Pancreas (tissue), 10 donors: ENCODE measurements around the gene PLCG2. TPM values are rescaled to one million over a fixed set of nuclear protein-coding genes. Genes with fewer than 3 reads are reported as not detected.

Source experiments
- ATAC-seq, 4 donors: fragments of 200-7000 bp; cut with Tn5 transposase; one replicate each; pipeline versions ENCODE4 v1.8.0 to v1.9.1; 2020; ENCODE audit warnings: mild to moderate bottlenecking in 4 of 4, moderate library complexity in 4 of 4
- DNase-seq, 6 donors: peaks; one replicate each; pipeline ENCODE4 v3.0.0-alpha.2; 2020
- FAIRE-seq: peaks from 2 replicates; lab custom pipeline; 2012; peaks lifted over from hg19 to GRCh38; lab: Jason Lieb, UNC
- H3K27ac ChIP-seq, 4 donors: fragments of 200-600 bp; sonication (generic); 1 replicate in 3 of 4; 2 replicates in 1 of 4; pipeline versions ENCODE4 v1.5.0 to v1.8.0; 2020
- H3K27me3 ChIP-seq, 4 donors: fragments of 200-600 bp; one replicate each; pipeline ENCODE4 v1.8.0; 2021
- H3K36me3 ChIP-seq, 3 donors: fragments of 200-600 bp; sonication (generic) in 1 of 3; one replicate each; pipeline versions ENCODE4 v1.5.0 to v1.8.0; 2020 to 2021
- H3K4me1 ChIP-seq, 3 donors: fragments of 200-600 bp; one replicate each; pipeline ENCODE4 v1.8.0; 2021
- H3K4me3 ChIP-seq, 4 donors: fragments of 200-600 bp; sonication (generic) in 2 of 4; one replicate each; pipeline versions ENCODE4 v1.5.0 to v1.8.0; 2020 to 2021
- H3K9me3 ChIP-seq, 4 donors: fragments of 200-600 bp; one replicate each; pipeline ENCODE4 v1.8.0; 2021
- WGBS, 2 donors: extraction: QIAGEN DNeasy Blood & Tissue Kit; methylation state at CpG; one replicate each; pipeline ENCODE4 v1.1.7; 2013; 5-methylcytosine and 5-hydroxymethylcytosine counted together
- intact Hi-C, 3 donors: fragments of 100-400 bp; cut with DNase I; formaldehyde crosslinking; loops; one replicate each; pipeline versions ENCODE4 v1.11.1 to v1.14.2; 2022
- polyA plus RNA-seq, 2 donors: library from polyadenylated mRNA; stranded (reverse); fragments of 200-250 nt; gene quantifications; one replicate each; pipeline ENCODE4 v1.2.3, GENCODE V29; 2013
- total RNA-seq, 6 donors: library from RNA; stranded (reverse); fragmentation: NEBNext Ultra II Directional in 4 of 6; extraction: Animal tissue kit (Norgen Biotek cat#: 25700) in 4 of 6; gene quantifications; one replicate each; pipeline versions ENCODE4 v1.2.1 to v1.2.4, GENCODE V29; 2021 to 2023
- TF ChIP-seq, protein P1 (sequence below), 4 donors: fragments of 200-600 bp; sonication (generic) in 3 of 4; IDR thresholded peaks; one replicate each; pipeline versions ENCODE4 v1.5.0 to v1.8.0; 2021; ENCODE audit warnings: antibody characterized with exemption in 4 of 4
- donor health status: healthy with polysubstance abuse.
- donor health status: DM: no; HTN: no; CAD: no; lungs with moderate emphysema.
- donor health status: DM: no; HTN: no; CAD: no.
- donor health status: control.
- donor health status: control.
- donor health status: Bipolar disorder and iron deficiency.
- donor health status: DM: yes; HTN: yes; CAD: no.
- donor health status: DM: no; HTN: no; CAD: no.
- donor health status: DM: no; HTN: no; CAD: no.
- donor health status: DM: yes; HTN: yes; CAD: no.

The PLCG2 gene
- total and polyA plus RNA-seq, 8 donors: 3.7 to 23.6 (median 8.0) TPM

DNA sequence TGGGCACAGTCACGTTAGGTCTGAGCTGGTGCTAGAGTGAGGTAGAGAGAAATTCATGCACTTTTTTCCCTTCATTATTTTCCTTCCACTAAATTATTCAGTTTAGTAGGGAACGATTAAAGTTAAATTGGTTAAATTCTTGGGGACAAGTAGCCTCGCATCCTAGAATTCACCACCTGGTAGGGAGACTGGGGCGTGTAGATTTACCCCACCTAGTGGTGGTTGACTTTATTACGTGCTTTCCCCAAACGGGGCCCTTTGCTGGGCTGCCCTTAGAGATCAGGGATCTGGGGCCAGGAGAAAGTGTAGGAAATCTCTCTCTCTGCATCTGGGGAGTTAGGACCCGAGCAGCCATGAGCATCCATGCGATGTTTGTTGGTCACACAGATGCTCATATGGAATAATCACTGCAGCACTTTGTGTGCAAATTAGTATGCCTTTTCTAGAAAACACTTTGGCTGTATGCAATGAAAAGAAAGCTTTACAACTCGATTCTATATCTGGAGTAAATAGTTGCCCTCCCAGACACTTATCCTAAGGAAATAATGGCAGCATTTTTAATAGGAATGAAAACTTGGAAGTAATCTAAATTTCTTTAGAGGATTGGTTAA, 107.0 kb downstream of the PLCG2 start:
- Histone ChIP-seq H3K4me1 (no peaks in the 10 kb centered on the region), H3K27me3 (no peaks in the 10 kb centered on the region), H3K27ac (no peak overlapping the region), H3K9me3 (no peaks in the 10 kb centered on the region), H3K4me3 (no peak overlapping the region), H3K36me3 (no peaks in the 10 kb centered on the region)
- DNase-seq (peak in 1 of 6 donors; percentile 25), ATAC-seq (peak; percentile 58 to 82 (median 76)), FAIRE-seq (no peak)
- TF ChIP-seq, protein P1, sequence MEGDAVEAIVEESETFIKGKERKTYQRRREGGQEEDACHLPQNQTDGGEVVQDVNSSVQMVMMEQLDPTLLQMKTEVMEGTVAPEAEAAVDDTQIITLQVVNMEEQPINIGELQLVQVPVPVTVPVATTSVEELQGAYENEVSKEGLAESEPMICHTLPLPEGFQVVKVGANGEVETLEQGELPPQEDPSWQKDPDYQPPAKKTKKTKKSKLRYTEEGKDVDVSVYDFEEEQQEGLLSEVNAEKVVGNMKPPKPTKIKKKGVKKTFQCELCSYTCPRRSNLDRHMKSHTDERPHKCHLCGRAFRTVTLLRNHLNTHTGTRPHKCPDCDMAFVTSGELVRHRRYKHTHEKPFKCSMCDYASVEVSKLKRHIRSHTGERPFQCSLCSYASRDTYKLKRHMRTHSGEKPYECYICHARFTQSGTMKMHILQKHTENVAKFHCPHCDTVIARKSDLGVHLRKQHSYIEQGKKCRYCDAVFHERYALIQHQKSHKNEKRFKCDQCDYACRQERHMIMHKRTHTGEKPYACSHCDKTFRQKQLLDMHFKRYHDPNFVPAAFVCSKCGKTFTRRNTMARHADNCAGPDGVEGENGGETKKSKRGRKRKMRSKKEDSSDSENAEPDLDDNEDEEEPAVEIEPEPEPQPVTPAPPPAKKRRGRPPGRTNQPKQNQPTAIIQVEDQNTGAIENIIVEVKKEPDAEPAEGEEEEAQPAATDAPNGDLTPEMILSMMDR (IDR thresholded peaks at IDR 0.05): peak; percentile 35 to 57 (median 44)
- WGBS, 2 donors: 28 to 45% methylated on average over 9 of the region's 9 CpGs
- intact Hi-C loops: no loop called here

DNA sequence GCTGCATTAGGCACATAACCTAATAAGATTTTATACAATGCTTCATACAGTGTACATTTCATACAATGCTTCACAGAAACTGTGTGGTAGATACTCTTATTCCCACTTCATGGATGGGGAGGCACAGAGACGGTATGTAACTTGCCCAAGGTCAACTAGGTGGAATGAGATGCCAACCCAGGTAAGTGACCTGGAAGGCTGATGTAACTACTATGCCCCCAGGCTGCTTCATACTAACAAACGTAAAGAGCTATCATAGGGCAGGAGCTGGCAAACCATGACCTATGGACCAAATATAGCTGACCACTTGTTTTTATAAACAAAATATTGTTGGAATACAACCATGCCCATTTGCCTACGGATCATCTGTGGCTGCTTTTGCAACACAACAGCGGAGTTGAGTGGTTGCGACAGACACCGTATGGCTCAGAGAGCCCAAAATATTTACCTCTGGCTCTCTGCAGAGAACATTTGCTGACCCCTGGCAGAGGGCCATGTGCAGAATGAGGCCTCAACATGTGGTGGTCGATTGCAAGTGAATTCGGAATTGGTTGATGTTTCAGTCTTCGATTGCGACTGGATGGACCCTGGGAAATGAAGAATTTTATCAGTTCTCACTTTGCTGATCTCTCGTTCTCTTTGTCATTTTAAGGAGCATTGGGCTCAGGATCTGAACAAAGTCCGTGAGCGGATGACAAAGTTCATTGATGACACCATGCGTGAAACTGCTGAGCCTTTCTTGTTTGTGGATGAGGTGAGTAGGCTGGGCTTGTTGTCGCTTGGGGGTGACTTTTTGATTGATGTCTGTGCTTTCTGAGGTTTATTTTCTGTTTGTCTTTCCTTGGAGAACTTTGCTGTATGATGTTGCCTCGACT, 109.7 kb downstream of the PLCG2 start:
- intact Hi-C loops: no loop called here
- Histone ChIP-seq H3K4me3 (no peak overlapping the region), H3K27ac (no peak overlapping the region), H3K27me3 (no peaks in the 10 kb centered on the region), H3K4me1 (no peaks in the 10 kb centered on the region), H3K9me3 (no peaks in the 10 kb centered on the region), H3K36me3 (no peaks in the 10 kb centered on the region)
- no peak for DNase-seq
- no peak for FAIRE-seq
- ATAC-seq: no peak
- TF ChIP-seq, protein P1 (IDR thresholded peaks at IDR 0.05): no peak
- WGBS, 2 donors: 61 to 77% methylated on average over 16 of the region's 16 CpGs

DNA sequence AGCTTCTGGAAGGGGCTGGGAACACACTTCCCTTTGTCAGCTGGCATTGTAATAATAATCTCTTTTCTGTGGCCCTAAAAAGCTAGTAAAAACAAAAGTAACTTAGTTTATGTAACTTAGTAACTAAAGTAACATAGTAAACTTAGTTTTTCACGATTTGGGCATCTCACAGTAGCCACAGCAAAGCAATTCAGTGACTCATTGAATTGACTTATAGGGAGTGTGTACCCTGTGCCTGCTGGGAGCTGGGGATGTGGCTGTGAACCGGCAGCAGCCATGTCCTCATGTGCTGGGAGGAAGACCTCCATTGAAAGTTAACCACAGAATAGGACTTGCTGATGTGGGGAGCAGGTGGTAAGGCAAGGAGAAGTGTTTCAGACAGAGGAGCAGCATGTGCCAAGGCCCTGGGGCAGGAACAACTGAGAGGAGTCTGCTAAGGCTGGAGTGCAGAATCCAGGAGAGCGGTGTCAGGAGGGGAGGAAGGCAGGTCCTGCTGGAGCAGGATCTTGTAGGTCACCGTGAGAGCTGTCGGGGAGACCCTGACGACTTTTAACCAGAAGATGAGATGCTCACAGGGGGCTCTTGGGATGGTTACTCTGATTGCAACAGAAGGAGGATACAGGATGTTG, 112.8 kb downstream of the PLCG2 start:
- Histone ChIP-seq H3K27me3 (no peaks in the 10 kb centered on the region), H3K4me1 (no peaks in the 10 kb centered on the region), H3K9me3 (no peaks in the 10 kb centered on the region), H3K27ac (no peak overlapping the region), H3K36me3 (no peaks in the 10 kb centered on the region), H3K4me3 (no peak overlapping the region)
- FAIRE-seq (no peak), DNase-seq (no peak), ATAC-seq (peak in 1 of 4 donors; percentile 28)
- 65 to 80% methylated on average over 6 of the region's 6 CpGs for WGBS, 2 donors
- intact Hi-C loops: no loop called here
- TF ChIP-seq, protein P1 (IDR thresholded peaks at IDR 0.05): no peak

DNA sequence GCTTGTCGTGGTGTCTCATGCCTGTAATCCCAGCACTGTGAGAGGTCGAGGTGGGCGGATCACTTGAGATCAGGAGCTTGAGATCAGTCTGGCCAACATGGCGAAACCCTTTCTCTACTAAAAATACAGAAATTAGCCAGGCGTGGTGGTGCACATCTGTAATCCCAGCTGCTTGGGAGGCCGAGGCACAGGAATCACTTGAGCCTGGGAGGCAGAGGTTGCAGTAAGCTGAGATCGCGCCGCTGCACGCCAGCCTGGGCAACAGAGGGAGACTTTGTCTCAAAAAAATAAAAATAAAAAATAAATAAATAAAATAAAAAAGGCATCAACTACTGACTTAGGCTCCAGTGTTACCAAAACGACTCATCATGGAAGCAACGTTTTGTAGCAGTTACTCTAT, 115.5 kb downstream of the PLCG2 start:
- FAIRE-seq (no peak), ATAC-seq (no peak), DNase-seq (no peak)
- H3K4me1 ChIP-seq: no peaks in the 10 kb centered on the region
- H3K36me3 ChIP-seq: no peaks in the 10 kb centered on the region
- no peak overlapping the region for H3K4me3 ChIP-seq
- H3K27me3 ChIP-seq: no peaks in the 10 kb centered on the region
- 76 to 92% methylated on average over 12 of the region's 12 CpGs for WGBS, 2 donors
- H3K27ac ChIP-seq: no peak overlapping the region
- intact Hi-C loops: no loop called here
- TF ChIP-seq, protein P1 (IDR thresholded peaks at IDR 0.05): no peak
- H3K9me3 ChIP-seq: no peaks in the 10 kb centered on the region
